HepG2 (cell line): ENCODE results near the gene HSPA1B. TPM values are rescaled to one million over a fixed set of nuclear protein-coding genes. Genes with fewer than 3 reads are reported as not detected.

Source experiments
- ASH2L ChIP-seq: fragments of 300-600, 200-600 bp; sonication (generic); IDR thresholded peaks from 2 replicates; pipeline ENCODE4 v1.7.0; 2017; ENCODE audit warnings: low read depth, mild to moderate bottlenecking, moderate library complexity, mixed read lengths, low read length; ENCODE audit not compliant: insufficient read length
- CEBPG ChIP-seq: IDR thresholded peaks from 2 replicates; pipeline ENCODE4 v1.6.1; 2016
- FOXJ3 ChIP-seq: sonication (generic); formaldehyde crosslinking; IDR thresholded peaks from 2 replicates; pipeline ENCODE4 v1.4.0; 2020; ENCODE audit warnings: missing genetic modification reagents, mild to moderate bottlenecking, borderline replicate concordance
- HNRNPL ChIP-seq: fragments of 200-400 bp; formaldehyde crosslinking; IDR thresholded peaks from 2 replicates; pipeline ENCODE4 v1.6.1; 2017; ENCODE audit warnings: mild to moderate bottlenecking, low read depth, low read length
- JDP2 ChIP-seq: sonication (generic); formaldehyde crosslinking; IDR thresholded peaks from 2 replicates; pipeline ENCODE4 v1.8.1; 2022; ENCODE audit warnings: missing genetic modification reagents, borderline replicate concordance
- KDM1A ChIP-seq: IDR thresholded peaks from 2 replicates; pipeline ENCODE4 v1.6.1; 2016; ENCODE audit warnings: missing compliant biosample characterization
- PAWR ChIP-seq: sonication (generic); formaldehyde crosslinking; IDR thresholded peaks from 2 replicates; pipeline ENCODE4 v1.4.0; 2020; ENCODE audit warnings: missing genetic modification reagents, mild to moderate bottlenecking, borderline replicate concordance
- SMARCC2 ChIP-seq: fragments of 450-650 bp; IDR thresholded peaks from 2 replicates; pipeline ENCODE4 v1.6.1; 2017; ENCODE audit warnings: antibody characterized with exemption, mild to moderate bottlenecking
- ZNF24 ChIP-seq: fragments of 450-650 bp; IDR thresholded peaks from 2 replicates; pipeline ENCODE4 v1.6.1; 2017; ENCODE audit warnings: antibody characterized with exemption, mild to moderate bottlenecking
- ZNF563 ChIP-seq: sonication (generic); formaldehyde crosslinking; IDR thresholded peaks from 2 replicates; pipeline ENCODE4 v1.8.0; 2022; ENCODE audit warnings: mild to moderate bottlenecking, moderate library complexity, missing genetic modification reagents
- ZNF674 ChIP-seq: sonication (generic); formaldehyde crosslinking; IDR thresholded peaks from 2 replicates; pipeline ENCODE4 v1.5.0; 2020; ENCODE audit warnings: low read depth, mild to moderate bottlenecking, missing genetic modification reagents
- ZNF83 ChIP-seq: sonication (generic); formaldehyde crosslinking; IDR thresholded peaks from 2 replicates; pipeline ENCODE4 v1.4.0; 2020; ENCODE audit warnings: missing genetic modification reagents, mild to moderate bottlenecking, borderline replicate concordance
- polyA plus RNA-seq, 8 experiments: library from polyadenylated mRNA; depleted of rRNA in 3 of 8; stranded (reverse) in 7 of 8; unstranded in 1 of 8; fragments of >200 nt; fragmentation: Illumina TruSeq in 4 of 8; extraction: Trizol in 4 of 8; gene quantifications; 2 replicates each; pipeline versions ENCODE4 v1.2.1 to v1.2.3, GENCODE V29; 2011 to 2016; ENCODE audit warnings: low read depth in 4 of 8, missing spikeins in 1 of 8, mixed read lengths in 1 of 8; ENCODE audit not compliant: insufficient read depth in 1 of 8
- total RNA-seq, 5 experiments: library from RNA; depleted of rRNA; stranded (reverse); fragments of >200 nt; fragmentation: Illumina TruSeq; extraction: Trizol; gene quantifications; 2 replicates each; pipeline ENCODE4 v1.2.3, GENCODE V29; 2016; ENCODE audit warnings: low read depth in 1 of 5
- TF ChIP-seq, protein P1 (sequence below): sonication (generic); formaldehyde crosslinking; IDR thresholded peaks from 2 replicates; pipeline ENCODE4 v1.9.0; 2021; ENCODE audit warnings: mild to moderate bottlenecking, missing genetic modification reagents
- TF ChIP-seq, protein P2 (sequence below): sonication (generic); formaldehyde crosslinking; IDR thresholded peaks from 2 replicates; pipeline ENCODE4 v1.4.0; 2020; ENCODE audit warnings: missing genetic modification reagents
- TF ChIP-seq, protein P3 (sequence below): sonication (generic); formaldehyde crosslinking; IDR thresholded peaks from 2 replicates; pipeline ENCODE4 v1.5.0; 2020; ENCODE audit warnings: mild to moderate bottlenecking, missing genetic modification reagents
- TF ChIP-seq, protein P4 (sequence below): sonication (generic); formaldehyde crosslinking; IDR thresholded peaks from 2 replicates; pipeline ENCODE4 v1.4.0; 2020; ENCODE audit warnings: missing genetic modification reagents, borderline replicate concordance
- TF ChIP-seq, protein P5 (sequence below): sonication (generic); formaldehyde crosslinking; IDR thresholded peaks from 2 replicates; pipeline ENCODE4 v1.8.1; 2023; ENCODE audit warnings: mild to moderate bottlenecking, missing genetic modification reagents, borderline replicate concordance

HSPA1B gene
- total and polyA plus RNA-seq, 2 of the 13 experiments (the other 11 are each of a cell fraction or from before 2014, with no cell fraction given), result 26.0 to 186 TPM

DNA sequence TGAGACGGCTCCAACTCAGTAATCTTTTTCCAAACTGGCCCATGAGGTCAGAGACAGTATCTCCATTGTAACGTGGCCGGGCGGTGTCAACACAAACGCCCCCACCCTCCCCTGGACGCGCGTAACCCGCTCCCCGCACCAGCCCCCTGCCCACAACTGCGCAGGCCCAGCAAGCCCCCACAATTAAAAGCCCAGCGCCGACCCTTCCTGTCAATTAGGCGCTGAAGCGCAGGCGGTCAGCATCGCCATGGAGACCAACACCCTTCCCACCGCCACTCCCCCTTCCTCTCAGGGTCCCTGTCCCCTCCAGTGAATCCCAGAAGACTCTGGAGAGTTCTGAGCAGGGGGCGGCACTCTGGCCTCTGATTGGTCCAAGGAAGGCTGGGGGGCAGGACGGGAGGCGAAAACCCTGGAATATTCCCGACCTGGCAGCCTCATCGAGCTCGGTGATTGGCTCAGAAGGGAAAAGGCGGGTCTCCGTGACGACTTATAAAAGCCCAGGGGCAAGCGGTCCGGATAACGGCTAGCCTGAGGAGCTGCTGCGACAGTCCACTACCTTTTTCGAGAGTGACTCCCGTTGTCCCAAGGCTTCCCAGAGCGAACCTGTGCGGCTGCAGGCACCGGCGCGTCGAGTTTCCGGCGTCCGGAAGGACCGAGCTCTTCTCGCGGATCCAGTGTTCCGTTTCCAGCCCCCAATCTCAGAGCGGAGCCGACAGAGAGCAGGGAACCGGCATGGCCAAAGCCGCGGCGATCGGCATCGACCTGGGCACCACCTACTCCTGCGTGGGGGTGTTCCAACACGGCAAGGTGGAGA lies 12.3 kb upstream of the HSPA1B start, which contains the start of the genes HSPA1A and HSPA1L (continued):
- TF ChIP-seq, protein P1, sequence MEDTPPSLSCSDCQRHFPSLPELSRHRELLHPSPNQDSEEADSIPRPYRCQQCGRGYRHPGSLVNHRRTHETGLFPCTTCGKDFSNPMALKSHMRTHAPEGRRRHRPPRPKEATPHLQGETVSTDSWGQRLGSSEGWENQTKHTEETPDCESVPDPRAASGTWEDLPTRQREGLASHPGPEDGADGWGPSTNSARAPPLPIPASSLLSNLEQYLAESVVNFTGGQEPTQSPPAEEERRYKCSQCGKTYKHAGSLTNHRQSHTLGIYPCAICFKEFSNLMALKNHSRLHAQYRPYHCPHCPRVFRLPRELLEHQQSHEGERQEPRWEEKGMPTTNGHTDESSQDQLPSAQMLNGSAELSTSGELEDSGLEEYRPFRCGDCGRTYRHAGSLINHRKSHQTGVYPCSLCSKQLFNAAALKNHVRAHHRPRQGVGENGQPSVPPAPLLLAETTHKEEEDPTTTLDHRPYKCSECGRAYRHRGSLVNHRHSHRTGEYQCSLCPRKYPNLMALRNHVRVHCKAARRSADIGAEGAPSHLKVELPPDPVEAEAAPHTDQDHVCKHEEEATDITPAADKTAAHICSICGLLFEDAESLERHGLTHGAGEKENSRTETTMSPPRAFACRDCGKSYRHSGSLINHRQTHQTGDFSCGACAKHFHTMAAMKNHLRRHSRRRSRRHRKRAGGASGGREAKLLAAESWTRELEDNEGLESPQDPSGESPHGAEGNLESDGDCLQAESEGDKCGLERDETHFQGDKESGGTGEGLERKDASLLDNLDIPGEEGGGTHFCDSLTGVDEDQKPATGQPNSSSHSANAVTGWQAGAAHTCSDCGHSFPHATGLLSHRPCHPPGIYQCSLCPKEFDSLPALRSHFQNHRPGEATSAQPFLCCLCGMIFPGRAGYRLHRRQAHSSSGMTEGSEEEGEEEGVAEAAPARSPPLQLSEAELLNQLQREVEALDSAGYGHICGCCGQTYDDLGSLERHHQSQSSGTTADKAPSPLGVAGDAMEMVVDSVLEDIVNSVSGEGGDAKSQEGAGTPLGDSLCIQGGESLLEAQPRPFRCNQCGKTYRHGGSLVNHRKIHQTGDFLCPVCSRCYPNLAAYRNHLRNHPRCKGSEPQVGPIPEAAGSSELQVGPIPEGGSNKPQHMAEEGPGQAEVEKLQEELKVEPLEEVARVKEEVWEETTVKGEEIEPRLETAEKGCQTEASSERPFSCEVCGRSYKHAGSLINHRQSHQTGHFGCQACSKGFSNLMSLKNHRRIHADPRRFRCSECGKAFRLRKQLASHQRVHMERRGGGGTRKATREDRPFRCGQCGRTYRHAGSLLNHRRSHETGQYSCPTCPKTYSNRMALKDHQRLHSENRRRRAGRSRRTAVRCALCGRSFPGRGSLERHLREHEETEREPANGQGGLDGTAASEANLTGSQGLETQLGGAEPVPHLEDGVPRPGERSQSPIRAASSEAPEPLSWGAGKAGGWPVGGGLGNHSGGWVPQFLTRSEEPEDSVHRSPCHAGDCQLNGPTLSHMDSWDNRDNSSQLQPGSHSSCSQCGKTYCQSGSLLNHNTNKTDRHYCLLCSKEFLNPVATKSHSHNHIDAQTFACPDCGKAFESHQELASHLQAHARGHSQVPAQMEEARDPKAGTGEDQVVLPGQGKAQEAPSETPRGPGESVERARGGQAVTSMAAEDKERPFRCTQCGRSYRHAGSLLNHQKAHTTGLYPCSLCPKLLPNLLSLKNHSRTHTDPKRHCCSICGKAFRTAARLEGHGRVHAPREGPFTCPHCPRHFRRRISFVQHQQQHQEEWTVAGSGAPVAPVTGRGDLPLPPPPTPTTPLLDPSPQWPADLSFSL (CRISPR knock-in tag), result no peak
- no peak for TF ChIP-seq PAWR (CRISPR knock-in tag)
- TF ChIP-seq FOXJ3, result no peak
- TF ChIP-seq ZNF674 (CRISPR knock-in tag), result no peak
- peak; percentile 14 for TF ChIP-seq ASH2L
- no peak for TF ChIP-seq KDM1A (CRISPR knock-in tag)
- TF ChIP-seq CEBPG, result no peak
- TF ChIP-seq, protein P2, sequence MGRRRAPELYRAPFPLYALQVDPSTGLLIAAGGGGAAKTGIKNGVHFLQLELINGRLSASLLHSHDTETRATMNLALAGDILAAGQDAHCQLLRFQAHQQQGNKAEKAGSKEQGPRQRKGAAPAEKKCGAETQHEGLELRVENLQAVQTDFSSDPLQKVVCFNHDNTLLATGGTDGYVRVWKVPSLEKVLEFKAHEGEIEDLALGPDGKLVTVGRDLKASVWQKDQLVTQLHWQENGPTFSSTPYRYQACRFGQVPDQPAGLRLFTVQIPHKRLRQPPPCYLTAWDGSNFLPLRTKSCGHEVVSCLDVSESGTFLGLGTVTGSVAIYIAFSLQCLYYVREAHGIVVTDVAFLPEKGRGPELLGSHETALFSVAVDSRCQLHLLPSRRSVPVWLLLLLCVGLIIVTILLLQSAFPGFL (CRISPR knock-in tag), result no peak
- TF ChIP-seq, protein P3, sequence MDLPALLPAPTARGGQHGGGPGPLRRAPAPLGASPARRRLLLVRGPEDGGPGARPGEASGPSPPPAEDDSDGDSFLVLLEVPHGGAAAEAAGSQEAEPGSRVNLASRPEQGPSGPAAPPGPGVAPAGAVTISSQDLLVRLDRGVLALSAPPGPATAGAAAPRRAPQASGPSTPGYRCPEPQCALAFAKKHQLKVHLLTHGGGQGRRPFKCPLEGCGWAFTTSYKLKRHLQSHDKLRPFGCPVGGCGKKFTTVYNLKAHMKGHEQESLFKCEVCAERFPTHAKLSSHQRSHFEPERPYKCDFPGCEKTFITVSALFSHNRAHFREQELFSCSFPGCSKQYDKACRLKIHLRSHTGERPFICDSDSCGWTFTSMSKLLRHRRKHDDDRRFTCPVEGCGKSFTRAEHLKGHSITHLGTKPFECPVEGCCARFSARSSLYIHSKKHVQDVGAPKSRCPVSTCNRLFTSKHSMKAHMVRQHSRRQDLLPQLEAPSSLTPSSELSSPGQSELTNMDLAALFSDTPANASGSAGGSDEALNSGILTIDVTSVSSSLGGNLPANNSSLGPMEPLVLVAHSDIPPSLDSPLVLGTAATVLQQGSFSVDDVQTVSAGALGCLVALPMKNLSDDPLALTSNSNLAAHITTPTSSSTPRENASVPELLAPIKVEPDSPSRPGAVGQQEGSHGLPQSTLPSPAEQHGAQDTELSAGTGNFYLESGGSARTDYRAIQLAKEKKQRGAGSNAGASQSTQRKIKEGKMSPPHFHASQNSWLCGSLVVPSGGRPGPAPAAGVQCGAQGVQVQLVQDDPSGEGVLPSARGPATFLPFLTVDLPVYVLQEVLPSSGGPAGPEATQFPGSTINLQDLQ (CRISPR knock-in tag), result no peak
- no peak for TF ChIP-seq HNRNPL
- TF ChIP-seq ZNF563 (CRISPR knock-in tag), result peak; percentile 71; the same call in 1 of the 2 replicates
- no peak for TF ChIP-seq SMARCC2
- TF ChIP-seq, protein P4, sequence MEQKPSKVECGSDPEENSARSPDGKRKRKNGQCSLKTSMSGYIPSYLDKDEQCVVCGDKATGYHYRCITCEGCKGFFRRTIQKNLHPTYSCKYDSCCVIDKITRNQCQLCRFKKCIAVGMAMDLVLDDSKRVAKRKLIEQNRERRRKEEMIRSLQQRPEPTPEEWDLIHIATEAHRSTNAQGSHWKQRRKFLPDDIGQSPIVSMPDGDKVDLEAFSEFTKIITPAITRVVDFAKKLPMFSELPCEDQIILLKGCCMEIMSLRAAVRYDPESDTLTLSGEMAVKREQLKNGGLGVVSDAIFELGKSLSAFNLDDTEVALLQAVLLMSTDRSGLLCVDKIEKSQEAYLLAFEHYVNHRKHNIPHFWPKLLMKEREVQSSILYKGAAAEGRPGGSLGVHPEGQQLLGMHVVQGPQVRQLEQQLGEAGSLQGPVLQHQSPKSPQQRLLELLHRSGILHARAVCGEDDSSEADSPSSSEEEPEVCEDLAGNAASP (CRISPR knock-in tag), result peak; percentile 54; the same call in 1 of the 2 replicates
- no peak for TF ChIP-seq ZNF83
- TF ChIP-seq, protein P5, sequence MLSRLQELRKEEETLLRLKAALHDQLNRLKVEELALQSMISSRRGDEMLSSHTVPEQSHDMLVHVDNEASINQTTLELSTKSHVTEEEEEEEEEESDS (CRISPR knock-in tag), result no peak
- TF ChIP-seq ZNF24, result no peak
- TF ChIP-seq JDP2, result no peak
